Gastroesophageal sphincter (tissue), 3 donors: ENCODE data around the gene TBC1D4.

Source experiments
- EP300 ChIP-seq: sonication (generic); formaldehyde crosslinking; IDR thresholded peaks from one replicate; pipeline ENCODE4 v1.6.1; 2017; ENCODE audit warnings: antibody characterized with exemption, mild to moderate bottlenecking
- POLR2A ChIP-seq, 2 donors: fragments of 450-650 bp; IDR thresholded peaks; one replicate each; pipeline ENCODE4 v1.6.1; 2017; ENCODE audit warnings: antibody characterized with exemption in 2 of 2, mild to moderate bottlenecking in 2 of 2, moderate library complexity in 1 of 2
- POLR2AphosphoS5 ChIP-seq: sonication (generic); formaldehyde crosslinking; IDR thresholded peaks from one replicate; pipeline ENCODE4 v1.6.1; 2017; ENCODE audit warnings: antibody characterized with exemption
- TF ChIP-seq, protein P1 (sequence below), 4 experiments: fragments of 200-600 bp in 2 of 4; fragments of 450-650 bp in 2 of 4; sonication (generic) in 1 of 4; IDR thresholded peaks; one replicate each; pipeline ENCODE4 v1.5.1; 2017 to 2019; ENCODE audit warnings: antibody characterized with exemption in 4 of 4, mild to moderate bottlenecking in 2 of 4, moderate library complexity in 2 of 4

DNA sequence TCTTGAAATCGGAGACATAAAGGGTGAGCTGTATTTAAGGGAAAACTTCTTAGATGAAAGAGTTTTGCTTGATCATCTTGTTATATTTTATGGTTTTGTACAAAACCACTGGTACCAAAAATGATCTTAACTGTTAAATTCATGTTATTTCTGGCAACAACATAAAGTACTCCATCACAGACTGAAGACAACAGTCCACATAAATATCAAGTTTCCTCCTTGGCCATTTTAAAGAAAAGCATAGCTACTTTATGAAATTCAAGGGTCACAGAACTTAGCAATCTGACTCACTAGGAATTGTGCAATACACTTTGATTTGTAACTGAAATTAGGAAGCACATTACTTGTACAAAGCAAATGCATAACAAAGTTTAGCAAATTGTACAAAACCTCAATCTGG is 66.3 kb downstream of the TBC1D4 start:
- TF ChIP-seq POLR2A (IDR thresholded peaks at IDR 0.05) (no peak), POLR2AphosphoS5 (peak; percentile 49), EP300 (no peak)
- TF ChIP-seq, protein P1, sequence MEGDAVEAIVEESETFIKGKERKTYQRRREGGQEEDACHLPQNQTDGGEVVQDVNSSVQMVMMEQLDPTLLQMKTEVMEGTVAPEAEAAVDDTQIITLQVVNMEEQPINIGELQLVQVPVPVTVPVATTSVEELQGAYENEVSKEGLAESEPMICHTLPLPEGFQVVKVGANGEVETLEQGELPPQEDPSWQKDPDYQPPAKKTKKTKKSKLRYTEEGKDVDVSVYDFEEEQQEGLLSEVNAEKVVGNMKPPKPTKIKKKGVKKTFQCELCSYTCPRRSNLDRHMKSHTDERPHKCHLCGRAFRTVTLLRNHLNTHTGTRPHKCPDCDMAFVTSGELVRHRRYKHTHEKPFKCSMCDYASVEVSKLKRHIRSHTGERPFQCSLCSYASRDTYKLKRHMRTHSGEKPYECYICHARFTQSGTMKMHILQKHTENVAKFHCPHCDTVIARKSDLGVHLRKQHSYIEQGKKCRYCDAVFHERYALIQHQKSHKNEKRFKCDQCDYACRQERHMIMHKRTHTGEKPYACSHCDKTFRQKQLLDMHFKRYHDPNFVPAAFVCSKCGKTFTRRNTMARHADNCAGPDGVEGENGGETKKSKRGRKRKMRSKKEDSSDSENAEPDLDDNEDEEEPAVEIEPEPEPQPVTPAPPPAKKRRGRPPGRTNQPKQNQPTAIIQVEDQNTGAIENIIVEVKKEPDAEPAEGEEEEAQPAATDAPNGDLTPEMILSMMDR (IDR thresholded peaks at IDR 0.05) = no peak
